DMS53 treated with DMSO at 0.1 percent for 48 hours (cell line): ENCODE measurements around the gene FBXO15.

Source experiments
- DNase-seq: peaks from one replicate; lab custom pipeline; 2025; ENCODE audit not compliant: unreplicated experiment; lab: John Stamatoyannopoulos, UW

FBXO15 gene

DNA sequence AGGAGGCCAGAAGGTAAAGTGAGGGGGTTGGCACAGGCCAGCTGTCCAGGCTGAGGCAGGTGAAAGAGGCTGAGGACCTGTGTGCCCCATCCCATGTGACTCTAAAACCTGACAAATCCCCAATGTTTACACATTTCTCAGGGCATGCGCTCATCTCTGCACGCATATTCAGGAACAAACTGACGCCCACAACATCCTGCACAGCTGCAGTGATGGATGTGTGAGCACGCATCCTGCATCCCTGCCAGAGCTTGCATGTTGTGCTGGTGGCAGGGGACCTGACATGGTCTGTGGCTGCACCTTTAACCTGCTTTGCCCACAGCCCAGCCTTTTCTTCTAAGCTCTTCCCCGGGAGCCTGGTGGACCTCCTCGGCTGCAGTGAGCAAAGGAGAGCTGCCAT lies 83.1 kb downstream of the FBXO15 start:
- peak; percentile 99 for DNase-seq

GRCh38 chr18:74063557-74063956 lies 84.1 kb downstream of the FBXO15 start:
- peak; percentile 90 for DNase-seq

DNA sequence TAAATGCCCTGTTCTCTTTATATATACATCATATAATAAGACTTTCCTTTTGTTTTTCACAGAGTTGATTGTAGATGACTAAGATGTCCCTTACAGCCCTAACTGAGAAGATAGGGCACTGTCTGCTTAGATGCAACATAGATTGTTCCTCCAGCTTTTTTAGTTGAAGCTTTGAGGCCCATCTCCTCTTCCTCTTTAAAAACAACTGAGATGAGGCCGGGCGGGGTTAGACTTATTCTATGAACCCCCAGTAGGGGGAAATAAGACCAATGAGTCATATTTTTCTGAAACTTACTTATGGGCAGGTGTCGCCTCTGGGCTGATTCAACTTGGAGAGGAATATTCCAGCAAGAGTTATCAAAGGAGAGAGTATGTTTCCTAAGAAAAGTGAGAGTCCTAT lies 84.6 kb downstream of the FBXO15 start:
- peak; percentile 59 for DNase-seq

DNA sequence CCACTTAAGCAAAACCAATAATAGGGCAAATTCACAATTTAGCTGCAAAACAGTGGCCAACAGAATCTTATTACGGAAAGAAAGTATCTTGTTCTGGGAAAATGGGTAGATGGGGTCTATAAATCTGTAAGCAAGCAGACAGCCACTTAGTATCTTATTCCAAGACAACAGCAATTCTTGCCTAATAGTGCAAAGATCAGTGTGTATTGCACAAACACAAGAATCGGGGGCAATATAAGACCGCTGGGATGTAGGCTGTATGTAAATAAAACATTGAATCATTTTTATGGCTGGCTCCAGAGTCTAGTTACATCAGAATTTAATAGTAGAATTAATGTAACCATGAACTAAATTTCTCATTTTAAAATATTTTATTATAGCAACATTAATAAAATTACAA lies 85.6 kb downstream of the FBXO15 start:
- no peak for DNase-seq

GRCh38 chr18:74060579-74060978 lies 87.1 kb downstream of the FBXO15 start:
- DNase-seq = no peak

DNA sequence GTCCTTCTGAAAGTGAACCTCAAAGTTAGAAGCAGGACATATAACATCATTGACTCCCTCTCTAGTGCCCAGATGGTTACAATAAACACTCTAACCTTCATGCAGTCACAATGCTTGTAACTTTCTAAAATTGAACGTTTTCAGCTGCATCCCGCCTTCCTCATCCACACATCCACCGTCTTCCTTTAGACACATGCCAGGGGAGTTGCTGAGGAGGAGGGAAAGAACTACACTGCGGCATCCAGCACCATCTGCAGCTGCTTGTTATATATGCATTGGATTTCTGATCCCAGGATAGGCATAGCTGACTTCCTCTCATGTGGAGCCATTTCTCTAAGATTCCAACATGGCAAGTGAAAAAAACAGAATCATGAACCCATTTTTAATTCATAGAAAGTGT lies 96.8 kb downstream of the FBXO15 start:
- DNase-seq = peak; percentile 51

DNA sequence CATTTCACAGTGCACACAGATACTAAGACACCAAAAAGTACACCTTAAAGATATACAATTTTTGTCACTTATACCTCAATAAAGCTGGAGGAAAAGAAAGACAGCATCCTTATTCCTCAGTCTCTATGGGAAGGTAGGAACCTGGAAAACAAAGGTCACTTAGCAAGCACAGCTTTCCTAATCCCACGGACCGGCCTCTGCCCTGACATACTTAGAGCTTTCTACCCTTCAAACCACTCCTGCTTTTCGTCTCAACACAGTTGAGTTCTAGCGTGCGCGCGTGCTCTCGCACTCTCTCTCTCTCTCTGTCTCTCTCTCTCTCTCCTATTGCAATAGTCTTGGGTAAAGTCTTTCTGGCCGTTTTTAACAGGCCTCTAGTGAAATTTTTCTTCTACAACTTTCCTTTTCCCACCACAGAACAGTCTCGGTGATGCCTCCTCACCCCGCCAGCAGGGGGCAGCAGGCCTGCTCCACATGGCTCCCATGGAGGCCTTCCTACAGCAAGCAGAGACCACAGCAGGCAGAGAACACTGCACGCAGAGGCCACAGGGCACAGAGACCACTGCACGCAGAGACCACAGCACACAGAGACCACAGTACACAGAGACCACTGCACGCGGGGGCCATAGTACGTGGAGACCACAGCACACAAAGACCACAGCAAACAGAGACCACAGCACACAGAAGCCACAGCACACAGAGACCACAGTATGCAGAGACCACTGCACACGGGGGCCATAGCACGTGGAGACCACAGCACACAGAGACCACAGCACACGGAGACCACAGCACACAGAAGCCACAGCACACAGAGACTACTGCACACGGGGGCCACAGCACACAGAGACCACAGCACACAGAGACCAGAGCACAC lies 106.9 kb downstream of the FBXO15 start:
- DNase-seq = peak; percentile 52

DNA sequence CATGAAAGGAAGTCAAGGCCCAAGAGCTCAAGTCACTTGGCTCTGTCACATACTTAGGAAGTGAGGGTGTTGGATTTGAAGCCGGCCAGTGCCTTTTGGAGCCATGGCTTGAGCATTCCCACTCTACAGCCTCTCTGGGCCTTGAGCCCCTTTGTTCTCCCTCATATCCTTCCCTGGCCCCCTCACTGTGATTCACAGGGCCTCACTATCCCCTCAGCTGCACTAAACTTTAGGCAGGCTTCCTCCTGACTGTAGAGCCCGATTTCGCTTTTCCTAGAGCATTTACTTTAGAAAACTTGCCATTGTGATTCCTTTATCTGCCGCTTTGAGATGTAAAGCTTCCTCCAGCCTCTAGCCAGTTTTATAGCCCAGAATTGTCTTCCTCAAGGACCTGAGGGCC lies 107.6 kb downstream of the FBXO15 start:
- no peak for DNase-seq

DNA sequence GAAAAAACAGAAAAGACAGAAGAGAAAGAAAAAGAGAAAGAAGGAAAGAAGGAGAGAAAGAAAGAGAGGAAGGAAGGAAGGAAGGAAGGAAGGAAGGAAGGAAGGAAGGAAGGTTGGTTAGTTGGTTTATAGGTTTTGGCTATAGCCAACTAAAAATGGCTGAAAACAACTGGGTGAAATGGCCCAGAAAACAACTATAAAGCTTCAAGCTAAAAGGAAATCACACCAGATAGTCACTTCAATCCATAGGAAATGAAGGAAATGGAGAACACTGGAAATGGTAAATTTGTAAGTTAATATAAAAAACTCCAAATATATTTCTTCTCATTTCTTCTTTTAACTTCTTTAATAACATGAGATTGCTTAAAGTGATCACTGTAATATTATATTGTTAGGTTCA lies 118.5 kb downstream of the FBXO15 start:
- DNase-seq = no peak
